ENCODE measurements around the gene MBD5.
A peak's percentile ranks its signal among the peaks of the same experiment; 100 is the strongest.

The MBD5 gene

GRCh38 chr2:148487439-148487838 is 466.5 kb downstream of the MBD5 start:
- no peak for DNase-seq

- no peak for DNase-seq
Observed at GRCh38 chr2:148490840-148491439, 470.0 kb downstream of the MBD5 start.

- DNase-seq: no peak
Observed at GRCh38 chr2:148493822-148494563, 473.1 kb downstream of the MBD5 start.

- DNase-seq: no peak
Observed at GRCh38 chr2:148495586-148495985, 474.7 kb downstream of the MBD5 start.

GRCh38 chr2:148501545-148501944 is 480.7 kb downstream of the MBD5 start:
- DNase-seq: no peak

GRCh38 chr2:148503516-148503915 is 482.6 kb downstream of the MBD5 start:
- no peak for DNase-seq

- no peak for DNase-seq
Observed at GRCh38 chr2:148507970-148508369, 487.1 kb downstream of the MBD5 start.

- no peak for DNase-seq
Observed at GRCh38 chr2:148508878-148509287, 488.0 kb downstream of the MBD5 start.

GRCh38 chr2:148509288-148509902 is 488.5 kb downstream of the MBD5 start:
- DNase-seq: peak; percentile 72 to 81

GRCh38 chr2:148511883-148512282 is 491.0 kb downstream of the MBD5 start:
- no peak for DNase-seq

GRCh38 chr2:148512501-148512900 is 491.6 kb downstream of the MBD5 start:
- no peak for DNase-seq

- no peak for DNase-seq
Observed at GRCh38 chr2:148513427-148513826, 492.5 kb downstream of the MBD5 start.

- no peak for DNase-seq
Observed at GRCh38 chr2:148515120-148515519, 494.2 kb downstream of the MBD5 start.

- DNase-seq: no peak
Observed at GRCh38 chr2:148515976-148516375, 495.1 kb downstream of the MBD5 start.

GRCh38 chr2:148517296-148517695 is 496.4 kb downstream of the MBD5 start:
- no peak for DNase-seq

- DNase-seq: no peak
Observed at GRCh38 chr2:148517822-148518221, 496.9 kb downstream of the MBD5 start.

- DNase-seq: no peak
Observed at GRCh38 chr2:148519013-148519412, 498.1 kb downstream of the MBD5 start.

- no peak for DNase-seq
Observed at GRCh38 chr2:148521181-148521580, 500.3 kb downstream of the MBD5 start.

- DNase-seq: no peak
Observed at GRCh38 chr2:148523315-148523714, 502.4 kb downstream of the MBD5 start.

- peak in 1 of 2 experiments; percentile 70 for DNase-seq
Observed at GRCh38 chr2:148524519-148524919, 503.6 kb downstream of the MBD5 start.

GRCh38 chr2:148525130-148525529 is 504.2 kb downstream of the MBD5 start:
- DNase-seq: no peak

GRCh38 chr2:148526509-148527346 is 505.8 kb downstream of the MBD5 start:
- no peak for DNase-seq

All from stimulated activated CD4-positive, alpha-beta T cell treated with anti-CD3 and anti-CD28 coated beads, Interleukin-4, amount 100 ng/mL, for 4 hours (primary cell).